NCI-H748 (cell line): ENCODE measurements around the gene KRT78.
"Not testable (repeated sequence)": the region's sequence is repeated elsewhere in the genome, so short reads cannot be mapped to it uniquely, and the experiment has no call there.

ENCODE experiments used
- DNase-seq: peaks from one replicate; lab custom pipeline; 2025; ENCODE audit not compliant: unreplicated experiment; lab: John Stamatoyannopoulos, UW

KRT78 gene

GRCh38 chr12:52871291-52872039 is 22.7 kb upstream of the KRT78 start:
- peak; percentile 10 for DNase-seq

- DNase-seq, result peak; percentile 33
These were observed 21.8 kb upstream of the KRT78 start for GRCh38 chr12:52870361-52871290.

GRCh38 chr12:52867642-52868041 is 18.8 kb upstream of the KRT78 start:
- no peak for DNase-seq

GRCh38 chr12:52867152-52867551 is 18.4 kb upstream of the KRT78 start:
- DNase-seq, result no peak

GRCh38 chr12:52865090-52865944 is 16.5 kb upstream of the KRT78 start:
- peak; percentile 76 for DNase-seq

GRCh38 chr12:52862023-52862422 is 13.2 kb upstream of the KRT78 start:
- no peak for DNase-seq

- DNase-seq, result no peak
These were observed 12.7 kb upstream of the KRT78 start for GRCh38 chr12:52861511-52861910.

GRCh38 chr12:52860102-52860823 is 11.5 kb upstream of the KRT78 start:
- no peak for DNase-seq

- DNase-seq, result no peak
These were observed 8.7 kb upstream of the KRT78 start for GRCh38 chr12:52857500-52857899.

GRCh38 chr12:52856787-52857186 is 8.0 kb upstream of the KRT78 start:
- DNase-seq, result no peak

- not testable (repeated sequence) for DNase-seq
These were observed 7.3 kb upstream of the KRT78 start for GRCh38 chr12:52856077-52856476.

- no peak for DNase-seq
These were observed 3.0 kb upstream of the KRT78 start for GRCh38 chr12:52851787-52852186.

GRCh38 chr12:52850681-52851080 is 1.9 kb upstream of the KRT78 start:
- no peak for DNase-seq

GRCh38 chr12:52849511-52849910 is 717 bp upstream of the KRT78 start:
- no peak for DNase-seq

- no peak for DNase-seq
These were observed 1.3 kb downstream of the KRT78 start for GRCh38 chr12:52847335-52848102.

- DNase-seq, result no peak
These were observed 2.3 kb downstream of the KRT78 start for GRCh38 chr12:52846356-52846970.

- DNase-seq, result no peak
These were observed 2.8 kb downstream of the KRT78 start for GRCh38 chr12:52845946-52846345.

GRCh38 chr12:52844386-52844785 is 4.4 kb downstream of the KRT78 start:
- no peak for DNase-seq

GRCh38 chr12:52839436-52840105 is 9.2 kb downstream of the KRT78 start:
- no peak for DNase-seq
